BJ (cell line): Measurements from ENCODE around the gene SLC48A1. TPM values are rescaled to one million over a fixed set of nuclear protein-coding genes. Genes with fewer than 3 reads are reported as not detected.

Source experiments
- CTCF ChIA-PET: fragments of 350-600 bp; formaldehyde crosslinking; extraction: SDS; loops from one replicate; lab custom pipeline; 2021; ENCODE audit warnings: antibody characterized with exemption, inconsistent platforms; lab: Yijun Ruan, JAX
- POLR2A ChIA-PET: fragments of 300-600 bp; sonication (Branson Sonifier 250); formaldehyde crosslinking; extraction: SDS; loops from one replicate; lab custom pipeline; 2021; ENCODE audit warnings: antibody characterized with exemption; lab: Charles Lee
- DNase-seq: peaks from one replicate; pipeline ENCODE4 v3.0.0-alpha.2; 2011; ENCODE audit warnings: low read depth
- H3K27me3 ChIP-seq: 2 replicates; pipeline ENCODE4 v1.6.0; 2011; ENCODE audit warnings: low read length; ENCODE audit not compliant: control insufficient read depth, insufficient read depth
- H3K36me3 ChIP-seq: 2 replicates; pipeline ENCODE4 v1.5.1; 2011; ENCODE audit warnings: low read length; ENCODE audit not compliant: control insufficient read depth, insufficient read depth
- H3K4me3 ChIP-seq: 2 replicates; pipeline ENCODE4 v1.5.1; 2011; ENCODE audit warnings: low read depth, mild to moderate bottlenecking, control low read depth, low read length
- polyA minus RNA-seq: library from RNA; depleted of rRNA, polyadenylated mRNA; stranded (reverse); fragments of >200 nt; gene quantifications from 2 replicates; pipeline ENCODE4 v1.2.3, GENCODE V29; 2011; rRNA and poly(A)+ RNA removed
- polyA plus RNA-seq: library from polyadenylated mRNA; depleted of rRNA; stranded (reverse); fragments of >200 nt; gene quantifications from 2 replicates; pipeline ENCODE4 v1.2.3, GENCODE V29; 2011; rRNA removed
- TF ChIP-seq, protein P1 (sequence below): IDR thresholded peaks from 2 replicates; pipeline ENCODE4 v1.5.1; 2011; ENCODE audit warnings: low read depth, mild to moderate bottlenecking, control low read depth, inconsistent platforms, low read length, moderate library complexity; ENCODE audit not compliant: insufficient read depth

Gene SLC48A1
- polyA plus RNA-seq: 11.4 and 16.6 TPM in 2 replicates
- 11.3 and 16.0 TPM in 2 replicates for polyA minus RNA-seq

DNA sequence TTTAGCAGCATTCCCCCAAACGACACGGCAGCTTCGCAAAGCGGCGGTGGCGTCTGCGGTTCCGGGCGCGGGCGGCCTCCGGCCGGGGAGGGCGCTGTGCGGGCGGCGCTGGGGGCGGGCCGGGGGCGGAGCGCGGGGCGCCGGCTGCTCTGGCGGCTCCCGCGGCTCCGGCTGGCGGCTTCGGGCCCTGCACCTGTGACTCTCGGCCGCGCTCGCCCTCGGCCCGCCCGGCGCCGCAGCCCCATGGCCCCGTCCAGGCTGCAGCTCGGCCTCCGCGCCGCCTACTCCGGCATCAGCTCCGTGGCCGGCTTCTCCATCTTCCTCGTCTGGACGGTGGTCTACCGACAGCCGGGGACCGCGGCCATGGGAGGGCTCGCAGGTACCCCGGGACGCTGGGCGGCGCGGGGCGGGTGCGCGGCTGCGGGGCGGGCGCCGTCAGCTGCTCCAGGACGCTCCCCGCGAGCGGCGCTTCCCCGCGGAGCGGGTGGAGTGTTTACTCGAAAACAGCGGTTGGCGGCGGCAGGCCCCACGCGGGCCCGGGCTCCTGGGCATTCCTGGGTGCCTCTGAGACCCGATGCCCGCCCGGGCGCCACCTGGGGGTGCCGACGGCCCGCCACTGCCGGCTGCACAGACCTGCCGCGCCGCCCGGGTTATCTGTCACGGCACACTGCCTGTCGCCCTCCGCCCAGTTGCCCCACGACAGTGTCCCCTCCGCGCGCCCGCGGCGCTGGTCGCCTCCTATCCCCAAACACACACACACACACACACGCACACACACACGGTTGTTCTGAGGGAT lies at the start of gene SLC48A1:
TSS of gene SLC48A1 (plus strand) at position 177 of the 796 bp plus-strand sequence. CDS start at position 244, 67 bp downstream.
- no peak for DNase-seq

DNA sequence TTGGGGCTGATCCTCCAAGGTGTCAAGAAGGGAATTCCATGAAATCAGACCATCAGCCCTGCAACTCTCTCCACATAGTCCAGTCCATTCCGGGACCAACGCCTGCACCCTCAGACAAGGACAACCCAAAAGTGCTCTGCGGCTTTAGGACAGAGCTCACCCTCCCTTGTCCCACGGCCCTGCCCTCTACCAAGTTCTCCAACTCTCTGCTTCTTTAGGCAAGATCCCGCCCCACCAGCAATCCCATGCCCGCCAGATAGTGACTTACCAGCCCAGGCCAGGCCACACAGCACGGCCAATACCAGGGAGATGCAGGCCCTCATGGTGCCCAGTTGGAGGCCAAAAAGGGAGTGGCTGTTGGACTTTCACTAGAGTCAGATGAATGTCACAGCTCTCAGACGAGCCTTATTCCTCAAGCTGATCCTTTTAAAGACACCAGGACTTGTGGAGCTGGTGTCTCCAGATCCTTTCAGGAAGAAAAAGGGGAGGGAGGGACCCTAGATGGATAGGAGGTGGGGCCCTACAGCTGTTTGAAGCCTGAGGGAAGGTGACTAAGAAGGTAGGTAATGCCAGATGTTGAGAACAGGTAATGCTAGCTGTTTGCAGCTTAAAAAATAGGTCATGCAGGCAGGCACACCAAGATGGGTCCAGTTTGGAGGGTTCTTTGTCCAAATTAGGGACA lies 47.8 kb upstream of the SLC48A1 start, which contains the start of gene ENDOU:
TSS of gene ENDOU (minus strand) at position 400 of the 682 bp plus-strand sequence. CDS start at position 323, 77 bp downstream.
- Histone ChIP-seq H3K27me3 (no peaks in the 10 kb centered on the region), H3K4me3 (no peak within 1 kb of the TSS), H3K36me3 (no peaks in the 10 kb centered on the region; the same call in 1 of the 2 replicates)
- CTCF ChIA-PET: interaction anchor here (0.6 to 20.1 kb wide), 11 partner anchors 9 to 1097 kb away, joined by 3 to 387 read pairs (median 7); partner anchors contain the start of gene SLC48A1
- DNase-seq: no peak
- POLR2A ChIA-PET: no interaction called here
- TF ChIP-seq, protein P1, sequence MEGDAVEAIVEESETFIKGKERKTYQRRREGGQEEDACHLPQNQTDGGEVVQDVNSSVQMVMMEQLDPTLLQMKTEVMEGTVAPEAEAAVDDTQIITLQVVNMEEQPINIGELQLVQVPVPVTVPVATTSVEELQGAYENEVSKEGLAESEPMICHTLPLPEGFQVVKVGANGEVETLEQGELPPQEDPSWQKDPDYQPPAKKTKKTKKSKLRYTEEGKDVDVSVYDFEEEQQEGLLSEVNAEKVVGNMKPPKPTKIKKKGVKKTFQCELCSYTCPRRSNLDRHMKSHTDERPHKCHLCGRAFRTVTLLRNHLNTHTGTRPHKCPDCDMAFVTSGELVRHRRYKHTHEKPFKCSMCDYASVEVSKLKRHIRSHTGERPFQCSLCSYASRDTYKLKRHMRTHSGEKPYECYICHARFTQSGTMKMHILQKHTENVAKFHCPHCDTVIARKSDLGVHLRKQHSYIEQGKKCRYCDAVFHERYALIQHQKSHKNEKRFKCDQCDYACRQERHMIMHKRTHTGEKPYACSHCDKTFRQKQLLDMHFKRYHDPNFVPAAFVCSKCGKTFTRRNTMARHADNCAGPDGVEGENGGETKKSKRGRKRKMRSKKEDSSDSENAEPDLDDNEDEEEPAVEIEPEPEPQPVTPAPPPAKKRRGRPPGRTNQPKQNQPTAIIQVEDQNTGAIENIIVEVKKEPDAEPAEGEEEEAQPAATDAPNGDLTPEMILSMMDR: no peak

More for the DNA sequence above, at the start of gene SLC48A1:
- CTCF ChIA-PET: interaction anchor here (0.9 to 19.2 kb wide), 13 partner anchors 13 to 174 kb away, joined by 3 to 454 read pairs (median 5); partner anchors contain the start of genes ENDOU, RAPGEF3 and RPAP3
- TF ChIP-seq, protein P1: peak; percentile 37
- H3K27me3 ChIP-seq: no peaks in the 10 kb centered on the region; the same call in 1 of the 2 replicates
- H3K36me3 ChIP-seq: no peaks in the 10 kb centered on the region
- POLR2A ChIA-PET: no interaction called here
- peak within 1 kb of the TSS; percentile 63 for H3K4me3 ChIP-seq

DNA sequence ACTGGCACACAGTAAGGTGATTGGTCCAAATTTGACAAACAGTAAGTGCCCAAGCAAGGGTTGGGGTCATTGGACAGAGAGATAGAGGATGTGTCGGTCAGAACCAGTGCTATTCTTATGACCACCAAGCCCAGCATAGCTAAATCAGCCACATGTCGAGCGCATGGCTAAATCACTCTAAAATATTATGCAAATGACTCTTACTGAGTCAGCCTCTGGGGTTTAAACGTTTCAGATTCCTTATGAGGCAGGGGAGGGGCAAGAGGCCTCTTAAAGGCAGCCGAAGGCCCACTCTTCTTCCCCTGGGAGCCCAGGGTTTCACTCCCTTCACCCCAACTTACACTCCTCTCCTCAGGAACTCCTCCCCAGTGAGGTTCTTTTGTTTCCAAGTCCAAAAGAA lies 47.1 kb upstream of the SLC48A1 start:
- Histone ChIP-seq H3K27me3 (no peaks in the 10 kb centered on the region), H3K36me3 (no peaks in the 10 kb centered on the region; the same call in 1 of the 2 replicates), H3K4me3 (no peak overlapping the region)
- CTCF ChIA-PET: interaction anchor here (0.6 to 20.1 kb wide), 10 partner anchors 10 to 1098 kb away, joined by 3 to 387 read pairs (median 12); partner anchors contain the start of gene SLC48A1
- TF ChIP-seq, protein P1: no peak
- POLR2A ChIA-PET: no interaction called here
- DNase-seq: no peak

DNA sequence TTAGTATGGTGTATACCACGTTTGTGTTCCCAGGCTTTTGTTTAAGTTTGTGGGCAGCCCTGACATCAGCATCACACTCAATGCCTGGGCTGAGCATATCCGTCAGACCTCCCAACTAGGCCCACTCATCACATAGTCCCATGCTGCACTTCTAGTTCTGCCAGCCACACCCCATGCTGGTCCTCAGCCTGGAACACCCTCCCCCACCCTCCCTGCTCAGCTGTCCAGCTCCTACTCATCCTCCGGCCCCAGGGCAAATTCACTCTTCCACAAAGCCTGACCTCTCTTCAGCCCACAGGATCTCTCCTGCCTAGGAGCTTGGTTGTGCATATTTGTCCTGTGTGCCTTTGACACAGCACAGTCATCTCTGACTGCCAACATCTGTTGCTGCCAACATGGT lies 43.8 kb upstream of the SLC48A1 start:
- ChIA-PET CTCF (interaction anchor here (0.6 to 20.1 kb wide), 6 partner anchors 11 to 219 kb away, joined by 3 to 387 read pairs (median 40); partner anchors contain the start of gene SLC48A1), POLR2A (interaction anchor here (0.6 kb wide), 1 partner anchor 84 kb away, joined by 3 read pairs; no protein-coding TSS in a partner anchor)

More for the DNA sequence above, 43.8 kb upstream of the SLC48A1 start:
- no peak for DNase-seq
- peaks cover 3% of the 10 kb centered on the region; the same call in 1 of the 2 replicates for H3K27me3 ChIP-seq
- no peaks in the 10 kb centered on the region for H3K36me3 ChIP-seq
- no peak overlapping the region for H3K4me3 ChIP-seq
- TF ChIP-seq, protein P1: no peak
